HL-60 (cell line): Measurements from ENCODE around the gene MTMR1.
A peak's percentile ranks its signal among the peaks of the same experiment; 100 is the strongest.

ENCODE experiments used
- DNase-seq, 2 experiments: peaks; one replicate each; pipeline ENCODE4 v3.0.0-alpha.2; 2010 to 2020; ENCODE audit warnings: low read depth in 1 of 2, low spot score in 1 of 2
- H3K27ac ChIP-seq: fragments of 250-450 bp; sonication (Bioruptor Pico); replicated peaks from 2 replicates; pipeline ENCODE4 v1.5.1; 2020; ENCODE audit warnings: mild to moderate bottlenecking, moderate library complexity
- H3K27me3 ChIP-seq: fragments of 250-450 bp; sonication (Bioruptor Pico); 2 replicates; pipeline ENCODE4 v1.5.1; 2021; ENCODE audit warnings: mild to moderate bottlenecking, moderate library complexity; ENCODE audit not compliant: insufficient read depth, poor library complexity, severe bottlenecking
- H3K4me3 ChIP-seq: replicated peaks from 2 replicates; pipeline ENCODE4 v1.5.1; 2011; ENCODE audit warnings: mild to moderate bottlenecking, control low read depth, low read length; ENCODE audit not compliant: insufficient read depth
- CTCF ChIP-seq: IDR thresholded peaks from one replicate; pipeline ENCODE4 v1.5.1; 2011; ENCODE audit warnings: low read length, control low read depth, inconsistent platforms; ENCODE audit not compliant: insufficient read depth
- GABPA ChIP-seq: IDR thresholded peaks from 2 replicates; pipeline ENCODE4 v1.6.1; 2012; ENCODE audit warnings: low read depth
- POLR2AphosphoS5 ChIP-seq: IDR thresholded peaks from 2 replicates; pipeline ENCODE4 v1.6.1; 2012; ENCODE audit warnings: low read depth
- REST ChIP-seq: IDR thresholded peaks from 2 replicates; pipeline ENCODE4 v1.6.1; 2012; ENCODE audit warnings: low read depth; ENCODE audit not compliant: insufficient replicate concordance
- SPI1 ChIP-seq: IDR thresholded peaks from 2 replicates; pipeline ENCODE4 v1.6.1; 2012; ENCODE audit warnings: low read depth, mild to moderate bottlenecking, borderline replicate concordance

Gene MTMR1

GRCh38 chrX:150767475-150768131, 74.4 kb downstream of the MTMR1 start:
- DNase-seq, result peak; percentile 42 to 63
- TF ChIP-seq POLR2AphosphoS5 (no peak), GABPA (no peak), CTCF (no peak), SPI1 (no peak), REST (no peak)
- Histone ChIP-seq H3K4me3 (no peak overlapping the region), H3K27ac (peak overlapping the region; percentile 67), H3K27me3 (no peaks in the 10 kb centered on the region)

- Histone ChIP-seq H3K4me3 (no peak overlapping the region), H3K27ac (peak overlapping the region; percentile 67; the same call in 1 of the 2 replicates), H3K27me3 (no peaks in the 10 kb centered on the region)
- TF ChIP-seq SPI1 (no peak), CTCF (no peak), REST (no peak), GABPA (no peak), POLR2AphosphoS5 (no peak)
- DNase-seq, result no peak
Observed at GRCh38 chrX:150768132-150768485, 74.9 kb downstream of the MTMR1 start.

DNA sequence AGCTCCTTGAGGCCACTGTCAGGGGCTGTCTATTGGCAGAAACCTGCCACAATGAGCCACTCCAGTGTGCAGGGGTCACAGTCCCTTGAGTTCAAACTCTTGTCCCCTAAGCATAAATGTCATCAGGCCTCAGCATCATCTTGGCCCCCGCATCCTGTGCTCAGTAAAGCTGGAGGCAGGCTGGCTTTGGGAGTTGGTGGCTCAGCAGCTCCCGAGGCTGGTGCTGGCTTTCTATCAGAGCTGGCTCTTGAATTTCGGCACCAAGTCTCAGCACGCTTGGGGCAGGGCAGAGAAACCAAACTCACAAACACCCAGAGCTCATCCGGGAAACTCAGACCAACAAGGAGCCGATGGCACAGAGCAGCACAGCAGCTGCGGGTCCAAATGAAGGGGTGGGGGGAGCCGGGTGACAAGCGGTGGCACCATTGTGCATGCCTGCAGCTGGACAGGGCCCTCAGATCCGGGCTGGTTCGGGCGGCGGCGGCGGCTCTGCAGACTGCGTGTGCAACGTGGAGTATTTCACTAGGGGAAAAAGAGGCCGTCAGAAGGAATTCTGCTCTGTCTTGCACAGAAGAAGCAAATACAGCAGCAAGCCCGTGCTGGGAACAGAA, 75.5 kb downstream of the MTMR1 start:
- no peaks in the 10 kb centered on the region for H3K27me3 ChIP-seq
- no peak overlapping the region for H3K27ac ChIP-seq
- no peak overlapping the region for H3K4me3 ChIP-seq
- no peak for DNase-seq
- TF ChIP-seq GABPA, result no peak
- TF ChIP-seq CTCF, result no peak
- TF ChIP-seq REST, result no peak
- TF ChIP-seq SPI1, result no peak
- no peak for TF ChIP-seq POLR2AphosphoS5
